ENCODE results near the gene TSEN54. TPM values are rescaled to one million over a fixed set of nuclear protein-coding genes. Genes with fewer than 3 reads are reported as not detected.

TSEN54 gene
- polyA plus RNA-seq, 3 donors from 2014 or later: 205 to 238 (median 209) TPM

GRCh38 chr17:75566416-75566815, 50.1 kb downstream of the TSEN54 start:
- H3K4me3 Mint-ChIP-seq: no peak overlapping the region

GRCh38 chr17:75566834-75567233, 50.5 kb downstream of the TSEN54 start:
- Mint-ChIP-seq H3K9me3 (no peaks in the 10 kb centered on the region), H3K27me3 (ENCODE audit: low read depth in 3 of 3) (peaks cover 0 to 5% (median 1%) of the 10 kb centered on the region in 3 donors), H3K27ac (peak overlapping the region in 2 of 6 donors; percentile 0 to 29), H3K36me3 (peaks cover 10 to 16% (median 12%) of the 10 kb centered on the region in 3 donors), H3K4me1 (peaks cover 0 to 1% of the 10 kb centered on the region in 2 donors), H3K4me3 (no peak overlapping the region)
- no peak for DNase-seq

More at GRCh38 chr17:75566416-75566815, 50.1 kb downstream of the TSEN54 start:
- H3K9me3 Mint-ChIP-seq: no peaks in the 10 kb centered on the region
- peaks cover 10 to 16% (median 12%) of the 10 kb centered on the region in 3 donors for H3K36me3 Mint-ChIP-seq
- peaks cover 0 to 3% (median 1%) of the 10 kb centered on the region in 3 donors for H3K27me3 Mint-ChIP-seq (ENCODE audit: low read depth in 3 of 3)
- DNase-seq: no peak
- peak overlapping the region in 5 of 6 donors; percentile 0 to 37 (median 30) for H3K27ac Mint-ChIP-seq
- peaks cover 0 to 1% of the 10 kb centered on the region in 2 donors for H3K4me1 Mint-ChIP-seq

- Mint-ChIP-seq H3K36me3 (peaks cover 10 to 12% (median 12%) of the 10 kb centered on the region in 3 donors), H3K9me3 (no peaks in the 10 kb centered on the region), H3K4me1 (peaks cover 0 to 1% of the 10 kb centered on the region in 2 donors), H3K27me3 (ENCODE audit: low read depth in 3 of 3) (peaks cover 0 to 7% (median 1%) of the 10 kb centered on the region in 3 donors), H3K27ac (no peak overlapping the region), H3K4me3 (no peak overlapping the region)
- DNase-seq: no peak
These were observed 52.3 kb downstream of the TSEN54 start for GRCh38 chr17:75568412-75569255.

- no peak for DNase-seq
- peaks cover 0 to 5% (median 1%) of the 10 kb centered on the region in 3 donors for H3K27me3 Mint-ChIP-seq (ENCODE audit: low read depth in 3 of 3)
- H3K36me3 Mint-ChIP-seq: peaks cover 12 to 14% (median 12%) of the 10 kb centered on the region in 3 donors
- peaks cover 0 to 1% of the 10 kb centered on the region in 2 donors for H3K4me1 Mint-ChIP-seq
- no peak overlapping the region for H3K27ac Mint-ChIP-seq
- H3K4me3 Mint-ChIP-seq: no peak overlapping the region
- H3K9me3 Mint-ChIP-seq: no peaks in the 10 kb centered on the region
These were observed 53.8 kb downstream of the TSEN54 start for GRCh38 chr17:75570034-75570676.

- no peak overlapping the region for H3K27ac Mint-ChIP-seq
- peaks cover 0 to 5% (median 1%) of the 10 kb centered on the region in 3 donors for H3K27me3 Mint-ChIP-seq (ENCODE audit: low read depth in 3 of 3)
- no peaks in the 10 kb centered on the region for H3K9me3 Mint-ChIP-seq
- H3K4me1 Mint-ChIP-seq: peaks cover 0 to 4% of the 10 kb centered on the region in 2 donors
- no peak for DNase-seq
- peaks cover 10 to 17% (median 12%) of the 10 kb centered on the region in 3 donors for H3K36me3 Mint-ChIP-seq
- H3K4me3 Mint-ChIP-seq: no peak overlapping the region
These were observed 54.4 kb downstream of the TSEN54 start for GRCh38 chr17:75570772-75571171.

GRCh38 chr17:75571197-75571884, 55.0 kb downstream of the TSEN54 start:
- peaks cover under 1 to 5% (median 1%) of the 10 kb centered on the region in 3 donors for H3K27me3 Mint-ChIP-seq (ENCODE audit: low read depth in 3 of 3)
- DNase-seq: no peak
- H3K27ac Mint-ChIP-seq: no peak overlapping the region

GRCh38 chr17:75571885-75572215, 55.5 kb downstream of the TSEN54 start:
- peaks cover under 1 to 8% (median 1%) of the 10 kb centered on the region in 3 donors for H3K36me3 Mint-ChIP-seq
- H3K27ac Mint-ChIP-seq: no peak overlapping the region

More at GRCh38 chr17:75571197-75571884, 55.0 kb downstream of the TSEN54 start:
- H3K9me3 Mint-ChIP-seq: no peaks in the 10 kb centered on the region
- H3K4me3 Mint-ChIP-seq: no peak overlapping the region
- H3K4me1 Mint-ChIP-seq: peaks cover 0 to 4% of the 10 kb centered on the region in 2 donors
- H3K36me3 Mint-ChIP-seq: peaks cover 6 to 11% (median 6%) of the 10 kb centered on the region in 3 donors

GRCh38 chr17:75572713-75573539, 56.6 kb downstream of the TSEN54 start:
- DNase-seq: no peak
- H3K9me3 Mint-ChIP-seq: no peaks in the 10 kb centered on the region
- H3K27ac Mint-ChIP-seq: no peak overlapping the region
- H3K27me3 Mint-ChIP-seq (ENCODE audit: low read depth in 3 of 3): peaks cover 1 to 5% (median 2%) of the 10 kb centered on the region in 3 donors
- H3K4me1 Mint-ChIP-seq: peaks cover 0 to 2% of the 10 kb centered on the region in 2 donors
- peaks cover 0 to 8% (median 0%) of the 10 kb centered on the region in 3 donors for H3K36me3 Mint-ChIP-seq
- H3K4me3 Mint-ChIP-seq: no peak overlapping the region

More at GRCh38 chr17:75571885-75572215, 55.5 kb downstream of the TSEN54 start:
- no peaks in the 10 kb centered on the region for H3K9me3 Mint-ChIP-seq
- DNase-seq: no peak
- peaks cover 0 to 2% of the 10 kb centered on the region in 2 donors for H3K4me1 Mint-ChIP-seq
- peaks cover 1 to 5% (median 2%) of the 10 kb centered on the region in 3 donors for H3K27me3 Mint-ChIP-seq (ENCODE audit: low read depth in 3 of 3)
- H3K4me3 Mint-ChIP-seq: no peak overlapping the region

- H3K27ac Mint-ChIP-seq: peak overlapping the region in 1 of 6 donors; percentile 46
- peaks cover 2 to 5% (median 2%) of the 10 kb centered on the region in 3 donors for H3K27me3 Mint-ChIP-seq (ENCODE audit: low read depth in 3 of 3)
- peaks cover 0 to 8% (median 0%) of the 10 kb centered on the region in 3 donors for H3K36me3 Mint-ChIP-seq
- H3K9me3 Mint-ChIP-seq: no peaks in the 10 kb centered on the region
- DNase-seq: no peak
- no peak overlapping the region for H3K4me3 Mint-ChIP-seq
- peaks cover 0 to 2% of the 10 kb centered on the region in 2 donors for H3K4me1 Mint-ChIP-seq
These were observed 57.2 kb downstream of the TSEN54 start for GRCh38 chr17:75573540-75573957.

- no peak overlapping the region for H3K27ac Mint-ChIP-seq
- H3K9me3 Mint-ChIP-seq: no peaks in the 10 kb centered on the region
- H3K36me3 Mint-ChIP-seq: peaks cover 0 to 8% (median 0%) of the 10 kb centered on the region in 3 donors
- peaks cover 0 to 2% of the 10 kb centered on the region in 2 donors for H3K4me1 Mint-ChIP-seq
- no peak overlapping the region for H3K4me3 Mint-ChIP-seq
- no peak for DNase-seq
- peaks cover 2 to 8% (median 6%) of the 10 kb centered on the region in 3 donors for H3K27me3 Mint-ChIP-seq (ENCODE audit: low read depth in 3 of 3)
These were observed 57.7 kb downstream of the TSEN54 start for GRCh38 chr17:75573994-75574393.

All from immature natural killer cell (primary cell).